WERI-Rb-1 (cell line): ENCODE results near the gene DLGAP5.

Experiments
- DNase-seq: peaks from one replicate; pipeline ENCODE4 v3.0.0-alpha.2; 2020
- H3K27ac ChIP-seq: fragments of 250-450 bp; sonication (Bioruptor Pico); 2 replicates; pipeline ENCODE4 v1.5.1; 2020; ENCODE audit warnings: mild to moderate bottlenecking, moderate library complexity
- H3K27me3 ChIP-seq: fragments of 250-450 bp; sonication (Bioruptor Pico); 2 replicates; pipeline ENCODE4 v1.5.1; 2021; ENCODE audit warnings: mild to moderate bottlenecking, low read depth, moderate library complexity; ENCODE audit not compliant: insufficient read depth, severe bottlenecking
- H3K36me3 ChIP-seq: fragments of 250-450 bp; sonication (Bioruptor Pico); 2 replicates; pipeline ENCODE4 v1.5.1; 2020; ENCODE audit warnings: mild to moderate bottlenecking, moderate library complexity
- H3K4me3 ChIP-seq: 2 replicates; pipeline ENCODE4 v1.5.1; 2011; ENCODE audit warnings: low read depth, mild to moderate bottlenecking, control low read depth, low read length
- H3K9me3 ChIP-seq: fragments of 250-450 bp; sonication (Bioruptor Pico); 2 replicates; pipeline ENCODE4 v1.5.1; 2021; ENCODE audit warnings: mild to moderate bottlenecking, moderate library complexity; ENCODE audit not compliant: severe bottlenecking
- CTCF ChIP-seq: IDR thresholded peaks from 2 replicates; pipeline ENCODE4 v1.5.1; 2011; ENCODE audit warnings: low read depth, mild to moderate bottlenecking, control low read depth, inconsistent platforms, low read length

The DLGAP5 gene

GRCh38 chr14:55152052-55152753 is 39.2 kb downstream of the DLGAP5 start:
- no peak overlapping the region for H3K27ac ChIP-seq
- no peak overlapping the region for H3K4me3 ChIP-seq
- no peaks in the 10 kb centered on the region for H3K27me3 ChIP-seq
- no peak for DNase-seq
- no peaks in the 10 kb centered on the region for H3K9me3 ChIP-seq
- peaks cover 54% of the 10 kb centered on the region for H3K36me3 ChIP-seq
- no peak for TF ChIP-seq CTCF

- Histone ChIP-seq H3K27me3 (no peaks in the 10 kb centered on the region), H3K36me3 (peaks cover 54% of the 10 kb centered on the region), H3K4me3 (no peak overlapping the region), H3K9me3 (no peaks in the 10 kb centered on the region), H3K27ac (no peak overlapping the region)
- no peak for DNase-seq
- TF ChIP-seq CTCF, result no peak
Observed at GRCh38 chr14:55151601-55152000, 39.8 kb downstream of the DLGAP5 start.

- no peak for TF ChIP-seq CTCF
- H3K27ac ChIP-seq, result no peak overlapping the region
- H3K9me3 ChIP-seq, result no peaks in the 10 kb centered on the region
- DNase-seq, result no peak
- H3K36me3 ChIP-seq, result peaks cover 47% of the 10 kb centered on the region
- H3K4me3 ChIP-seq, result no peak overlapping the region
- no peaks in the 10 kb centered on the region for H3K27me3 ChIP-seq
Observed at GRCh38 chr14:55146425-55146824, 45.0 kb downstream of the DLGAP5 start.

GRCh38 chr14:55142466-55142865 is 48.9 kb downstream of the DLGAP5 start:
- H3K27ac ChIP-seq, result no peak overlapping the region
- DNase-seq, result no peak
- H3K4me3 ChIP-seq, result no peak overlapping the region
- H3K9me3 ChIP-seq, result no peaks in the 10 kb centered on the region
- H3K36me3 ChIP-seq, result peaks cover 23% of the 10 kb centered on the region
- H3K27me3 ChIP-seq, result no peaks in the 10 kb centered on the region
- no peak for TF ChIP-seq CTCF

GRCh38 chr14:55141825-55142224 is 49.6 kb downstream of the DLGAP5 start:
- peaks cover 22% of the 10 kb centered on the region for H3K36me3 ChIP-seq
- no peaks in the 10 kb centered on the region for H3K27me3 ChIP-seq
- no peaks in the 10 kb centered on the region for H3K9me3 ChIP-seq
- H3K27ac ChIP-seq, result no peak overlapping the region
- DNase-seq, result no peak
- no peak for TF ChIP-seq CTCF
- no peak overlapping the region for H3K4me3 ChIP-seq
